H1 (cell line): ENCODE data around the gene PLCL1. TPM values are rescaled to one million over a fixed set of nuclear protein-coding genes. Genes with fewer than 3 reads are reported as not detected.

Source experiments
- ASH2L ChIP-seq: fragments of 200-600, 300-600 bp; sonication (generic); IDR thresholded peaks from one replicate; pipeline ENCODE4 v1.7.1; 2017; ENCODE audit warnings: low read length
- HDAC2 ChIP-seq, 2 experiments: fragments of 300-600 bp in 1 of 2; sonication (generic) in 1 of 2; IDR thresholded peaks; 2 replicates each; pipeline ENCODE4 v1.6.1; 2011 to 2012; ENCODE audit warnings: low read depth in 2 of 2, low read length in 2 of 2, mild to moderate bottlenecking in 2 of 2, moderate library complexity in 2 of 2, borderline replicate concordance in 1 of 2, inconsistent platforms in 1 of 2
- HDAC6 ChIP-seq: IDR thresholded peaks from one replicate; pipeline ENCODE4 v1.7.1; 2012; ENCODE audit warnings: low read depth, mild to moderate bottlenecking, inconsistent platforms, low read length, moderate library complexity
- KDM1A ChIP-seq: fragments of 200-600, 300-600 bp; sonication (generic); IDR thresholded peaks from 2 replicates; pipeline ENCODE4 v1.7.1; 2016; ENCODE audit warnings: mild to moderate bottlenecking, low read length, borderline replicate concordance
- KDM4A ChIP-seq: IDR thresholded peaks from one replicate; pipeline ENCODE4 v1.7.1; 2012; ENCODE audit warnings: low read depth, mild to moderate bottlenecking, moderate library complexity, low read length, inconsistent platforms; ENCODE audit not compliant: severe bottlenecking
- POLR2AphosphoS5 ChIP-seq: IDR thresholded peaks from 2 replicates; pipeline ENCODE4 v1.6.1; 2011; ENCODE audit warnings: low read depth, low read length
- POU5F1 ChIP-seq: IDR thresholded peaks from 2 replicates; pipeline ENCODE4 v1.6.1; 2011; ENCODE audit warnings: low read depth, mild to moderate bottlenecking, low read length, moderate library complexity
- YY1 ChIP-seq: IDR thresholded peaks from 2 replicates; pipeline ENCODE4 v1.6.1; 2011; ENCODE audit warnings: low read depth, mild to moderate bottlenecking, low read length
- ZNF274 ChIP-seq: IDR thresholded peaks from 2 replicates; pipeline ENCODE4 v1.7.0; 2012; ENCODE audit warnings: low read length, borderline replicate concordance; ENCODE audit errors: extremely low read depth
- polyA plus RNA-seq, 7 experiments: library from polyadenylated mRNA; depleted of rRNA in 3 of 7; stranded (reverse) in 5 of 7; unstranded in 2 of 7; fragments of >200 nt in 5 of 7; fragments of 200-250 nt in 2 of 7; gene quantifications; 1 replicate in 5 of 7; 2 replicates in 1 of 7; 4 replicates in 1 of 7; pipeline versions ENCODE4 v1.2.1 to v1.2.3, GENCODE V29; 2011 to 2013; ENCODE audit warnings: missing spikeins in 2 of 7, mixed read lengths in 2 of 7
- total RNA-seq: library from RNA; stranded (reverse); fragmentation: NEBNext Ultra II Directional; extraction: Animal tissue kit (Norgen Biotek cat#: 25700); gene quantifications from 2 replicates; pipeline ENCODE4 v1.2.1, GENCODE V29; 2021
- TF ChIP-seq, protein P1 (sequence below): fragments of 300-600 bp; sonication (generic); IDR thresholded peaks from 2 replicates; pipeline ENCODE4 v1.7.1; 2012; ENCODE audit warnings: low read length, moderate library complexity, mild to moderate bottlenecking, inconsistent platforms; ENCODE audit not compliant: insufficient replicate concordance
- TF ChIP-seq, protein P2 (sequence below): IDR thresholded peaks from 2 replicates; pipeline ENCODE4 v1.6.1; 2012; ENCODE audit warnings: inconsistent platforms

The PLCL1 gene
- total and polyA plus RNA-seq, 2 of the 8 experiments (the other 6 are each of a cell fraction or from before 2014, with no cell fraction given) = not detected

DNA sequence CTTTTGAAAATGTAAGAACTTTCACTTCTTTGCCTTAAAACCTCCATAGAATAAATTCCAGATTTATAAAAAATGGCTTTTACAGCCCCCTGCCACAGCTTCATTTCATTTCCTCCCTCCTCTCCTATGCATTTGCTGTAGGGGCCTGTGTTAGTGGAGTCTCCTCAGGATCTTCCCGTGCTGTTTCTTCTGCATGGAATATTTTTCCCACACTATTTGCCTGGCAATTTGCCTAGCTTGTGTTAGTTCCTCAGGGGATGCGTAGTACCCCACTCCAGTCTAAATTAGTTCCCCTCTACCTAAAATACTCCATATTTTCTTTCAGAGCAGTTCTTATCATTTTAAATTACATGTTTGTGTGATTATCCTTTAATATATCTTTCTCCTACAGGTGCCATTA, 262.2 kb downstream of the PLCL1 start (continued):
- TF ChIP-seq, protein P1, sequence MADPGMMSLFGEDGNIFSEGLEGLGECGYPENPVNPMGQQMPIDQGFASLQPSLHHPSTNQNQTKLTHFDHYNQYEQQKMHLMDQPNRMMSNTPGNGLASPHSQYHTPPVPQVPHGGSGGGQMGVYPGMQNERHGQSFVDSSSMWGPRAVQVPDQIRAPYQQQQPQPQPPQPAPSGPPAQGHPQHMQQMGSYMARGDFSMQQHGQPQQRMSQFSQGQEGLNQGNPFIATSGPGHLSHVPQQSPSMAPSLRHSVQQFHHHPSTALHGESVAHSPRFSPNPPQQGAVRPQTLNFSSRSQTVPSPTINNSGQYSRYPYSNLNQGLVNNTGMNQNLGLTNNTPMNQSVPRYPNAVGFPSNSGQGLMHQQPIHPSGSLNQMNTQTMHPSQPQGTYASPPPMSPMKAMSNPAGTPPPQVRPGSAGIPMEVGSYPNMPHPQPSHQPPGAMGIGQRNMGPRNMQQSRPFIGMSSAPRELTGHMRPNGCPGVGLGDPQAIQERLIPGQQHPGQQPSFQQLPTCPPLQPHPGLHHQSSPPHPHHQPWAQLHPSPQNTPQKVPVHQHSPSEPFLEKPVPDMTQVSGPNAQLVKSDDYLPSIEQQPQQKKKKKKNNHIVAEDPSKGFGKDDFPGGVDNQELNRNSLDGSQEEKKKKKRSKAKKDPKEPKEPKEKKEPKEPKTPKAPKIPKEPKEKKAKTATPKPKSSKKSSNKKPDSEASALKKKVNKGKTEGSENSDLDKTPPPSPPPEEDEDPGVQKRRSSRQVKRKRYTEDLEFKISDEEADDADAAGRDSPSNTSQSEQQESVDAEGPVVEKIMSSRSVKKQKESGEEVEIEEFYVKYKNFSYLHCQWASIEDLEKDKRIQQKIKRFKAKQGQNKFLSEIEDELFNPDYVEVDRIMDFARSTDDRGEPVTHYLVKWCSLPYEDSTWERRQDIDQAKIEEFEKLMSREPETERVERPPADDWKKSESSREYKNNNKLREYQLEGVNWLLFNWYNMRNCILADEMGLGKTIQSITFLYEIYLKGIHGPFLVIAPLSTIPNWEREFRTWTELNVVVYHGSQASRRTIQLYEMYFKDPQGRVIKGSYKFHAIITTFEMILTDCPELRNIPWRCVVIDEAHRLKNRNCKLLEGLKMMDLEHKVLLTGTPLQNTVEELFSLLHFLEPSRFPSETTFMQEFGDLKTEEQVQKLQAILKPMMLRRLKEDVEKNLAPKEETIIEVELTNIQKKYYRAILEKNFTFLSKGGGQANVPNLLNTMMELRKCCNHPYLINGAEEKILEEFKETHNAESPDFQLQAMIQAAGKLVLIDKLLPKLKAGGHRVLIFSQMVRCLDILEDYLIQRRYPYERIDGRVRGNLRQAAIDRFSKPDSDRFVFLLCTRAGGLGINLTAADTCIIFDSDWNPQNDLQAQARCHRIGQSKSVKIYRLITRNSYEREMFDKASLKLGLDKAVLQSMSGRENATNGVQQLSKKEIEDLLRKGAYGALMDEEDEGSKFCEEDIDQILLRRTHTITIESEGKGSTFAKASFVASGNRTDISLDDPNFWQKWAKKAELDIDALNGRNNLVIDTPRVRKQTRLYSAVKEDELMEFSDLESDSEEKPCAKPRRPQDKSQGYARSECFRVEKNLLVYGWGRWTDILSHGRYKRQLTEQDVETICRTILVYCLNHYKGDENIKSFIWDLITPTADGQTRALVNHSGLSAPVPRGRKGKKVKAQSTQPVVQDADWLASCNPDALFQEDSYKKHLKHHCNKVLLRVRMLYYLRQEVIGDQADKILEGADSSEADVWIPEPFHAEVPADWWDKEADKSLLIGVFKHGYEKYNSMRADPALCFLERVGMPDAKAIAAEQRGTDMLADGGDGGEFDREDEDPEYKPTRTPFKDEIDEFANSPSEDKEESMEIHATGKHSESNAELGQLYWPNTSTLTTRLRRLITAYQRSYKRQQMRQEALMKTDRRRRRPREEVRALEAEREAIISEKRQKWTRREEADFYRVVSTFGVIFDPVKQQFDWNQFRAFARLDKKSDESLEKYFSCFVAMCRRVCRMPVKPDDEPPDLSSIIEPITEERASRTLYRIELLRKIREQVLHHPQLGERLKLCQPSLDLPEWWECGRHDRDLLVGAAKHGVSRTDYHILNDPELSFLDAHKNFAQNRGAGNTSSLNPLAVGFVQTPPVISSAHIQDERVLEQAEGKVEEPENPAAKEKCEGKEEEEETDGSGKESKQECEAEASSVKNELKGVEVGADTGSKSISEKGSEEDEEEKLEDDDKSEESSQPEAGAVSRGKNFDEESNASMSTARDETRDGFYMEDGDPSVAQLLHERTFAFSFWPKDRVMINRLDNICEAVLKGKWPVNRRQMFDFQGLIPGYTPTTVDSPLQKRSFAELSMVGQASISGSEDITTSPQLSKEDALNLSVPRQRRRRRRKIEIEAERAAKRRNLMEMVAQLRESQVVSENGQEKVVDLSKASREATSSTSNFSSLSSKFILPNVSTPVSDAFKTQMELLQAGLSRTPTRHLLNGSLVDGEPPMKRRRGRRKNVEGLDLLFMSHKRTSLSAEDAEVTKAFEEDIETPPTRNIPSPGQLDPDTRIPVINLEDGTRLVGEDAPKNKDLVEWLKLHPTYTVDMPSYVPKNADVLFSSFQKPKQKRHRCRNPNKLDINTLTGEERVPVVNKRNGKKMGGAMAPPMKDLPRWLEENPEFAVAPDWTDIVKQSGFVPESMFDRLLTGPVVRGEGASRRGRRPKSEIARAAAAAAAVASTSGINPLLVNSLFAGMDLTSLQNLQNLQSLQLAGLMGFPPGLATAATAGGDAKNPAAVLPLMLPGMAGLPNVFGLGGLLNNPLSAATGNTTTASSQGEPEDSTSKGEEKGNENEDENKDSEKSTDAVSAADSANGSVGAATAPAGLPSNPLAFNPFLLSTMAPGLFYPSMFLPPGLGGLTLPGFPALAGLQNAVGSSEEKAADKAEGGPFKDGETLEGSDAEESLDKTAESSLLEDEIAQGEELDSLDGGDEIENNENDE = no peak
- TF ChIP-seq HDAC6 = no peak
- TF ChIP-seq KDM4A = no peak
- no peak for TF ChIP-seq POLR2AphosphoS5
- no peak for TF ChIP-seq POU5F1
- TF ChIP-seq ZNF274 = no peak
- no peak for TF ChIP-seq YY1
- TF ChIP-seq KDM1A = no peak
- no peak for TF ChIP-seq ASH2L
- TF ChIP-seq, protein P2, sequence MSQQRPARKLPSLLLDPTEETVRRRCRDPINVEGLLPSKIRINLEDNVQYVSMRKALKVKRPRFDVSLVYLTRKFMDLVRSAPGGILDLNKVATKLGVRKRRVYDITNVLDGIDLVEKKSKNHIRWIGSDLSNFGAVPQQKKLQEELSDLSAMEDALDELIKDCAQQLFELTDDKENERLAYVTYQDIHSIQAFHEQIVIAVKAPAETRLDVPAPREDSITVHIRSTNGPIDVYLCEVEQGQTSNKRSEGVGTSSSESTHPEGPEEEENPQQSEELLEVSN = no peak
- no peak for TF ChIP-seq HDAC2 (IDR thresholded peaks at IDR 0.05; ENCODE audit: borderline replicate concordance in 1 of 2, low read depth in 2 of 2, low read length in 2 of 2)
